GM18526 (cell line): ENCODE results near the gene DPEP3.

Source experiments
- POLR2A ChIP-seq: IDR thresholded peaks from 3 replicates; pipeline ENCODE4 v1.6.1; 2011; ENCODE audit not compliant: insufficient read length; ENCODE audit errors: extremely low read depth

The DPEP3 gene

DNA sequence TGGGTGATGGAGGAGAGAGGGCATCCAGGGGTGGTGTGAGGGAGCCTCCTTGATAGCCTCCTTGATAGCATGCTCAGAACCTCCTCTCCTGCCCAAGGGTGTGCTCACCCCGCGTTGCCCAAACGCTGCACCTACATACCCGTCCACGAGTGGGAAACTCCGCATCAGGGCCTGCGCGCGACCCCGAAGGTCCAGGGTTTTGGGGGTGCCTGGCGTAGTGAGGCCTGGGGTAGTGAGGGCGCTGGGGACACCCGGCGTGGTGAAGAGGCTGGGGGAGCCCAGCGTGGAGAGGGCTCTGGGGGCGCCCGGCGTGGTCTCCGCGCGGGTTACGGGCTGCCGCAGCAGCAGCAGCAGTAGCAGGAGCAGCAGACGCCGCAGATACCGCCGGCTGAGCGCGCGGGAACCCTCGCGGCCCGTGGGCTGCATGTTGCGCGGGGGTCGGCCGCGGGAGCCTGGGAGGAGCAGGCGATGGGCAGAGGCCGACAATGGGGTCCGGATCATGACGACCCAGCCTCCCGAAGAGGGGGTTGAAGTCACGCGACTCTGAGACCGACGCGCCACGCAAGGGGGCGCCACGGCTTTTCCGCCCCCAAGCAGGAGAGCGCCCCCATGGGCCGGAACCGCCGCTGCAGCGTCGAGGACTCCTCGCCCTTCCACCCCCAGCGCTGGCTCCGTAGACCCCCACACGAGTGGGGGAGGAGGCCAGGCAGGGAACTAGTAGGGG, at the start of gene DPEP3:
Gene DPEP3, minus strand, starts transcription at position 545 of the 724 bp plus-strand sequence. Its CDS starts 119 bp downstream, at position 426.
- no peak for TF ChIP-seq POLR2A

- no peak for TF ChIP-seq POLR2A
Observed at GRCh38 chr16:68028996-68029395, 48.7 kb upstream of the DPEP3 start.

- TF ChIP-seq POLR2A, result peak; percentile 79
Observed at GRCh38 chr16:68022728-68023537, 42.6 kb upstream of the DPEP3 start, which contains the start of the genes DDX28 and DUS2. TSS of gene DDX28 (minus strand) at chr16:68023232. CDS start at chr16:68023202, 30 bp downstream. TSS of gene DUS2 (plus strand) at chr16:68023284. CDS start at chr16:68038024, 14,740 bp downstream.

- TF ChIP-seq POLR2A, result no peak
Observed at GRCh38 chr16:68022278-68022727, 42.0 kb upstream of the DPEP3 start.

DNA sequence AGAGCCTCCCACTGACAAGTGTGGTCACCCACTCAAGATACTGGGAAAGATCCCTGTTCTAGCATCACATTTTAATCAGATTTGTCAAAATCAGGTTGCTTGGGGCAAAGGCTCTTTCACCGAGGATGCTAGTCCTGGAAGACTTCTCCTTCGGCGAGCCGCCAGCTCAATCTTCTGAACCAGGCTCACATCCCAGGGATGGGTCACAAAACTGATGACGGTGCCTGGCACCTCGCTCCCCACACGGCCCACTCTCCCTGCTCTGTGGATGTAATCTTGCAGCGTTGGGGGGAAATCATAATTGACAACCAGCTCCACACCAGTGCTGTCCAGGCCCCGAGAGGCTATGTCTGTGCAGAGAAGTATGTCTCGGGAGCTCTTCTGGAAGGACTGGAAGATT, 41.2 kb upstream of the DPEP3 start:
- no peak for TF ChIP-seq POLR2A

GRCh38 chr16:68019167-68019680, 38.9 kb upstream of the DPEP3 start:
- TF ChIP-seq POLR2A, result no peak

DNA sequence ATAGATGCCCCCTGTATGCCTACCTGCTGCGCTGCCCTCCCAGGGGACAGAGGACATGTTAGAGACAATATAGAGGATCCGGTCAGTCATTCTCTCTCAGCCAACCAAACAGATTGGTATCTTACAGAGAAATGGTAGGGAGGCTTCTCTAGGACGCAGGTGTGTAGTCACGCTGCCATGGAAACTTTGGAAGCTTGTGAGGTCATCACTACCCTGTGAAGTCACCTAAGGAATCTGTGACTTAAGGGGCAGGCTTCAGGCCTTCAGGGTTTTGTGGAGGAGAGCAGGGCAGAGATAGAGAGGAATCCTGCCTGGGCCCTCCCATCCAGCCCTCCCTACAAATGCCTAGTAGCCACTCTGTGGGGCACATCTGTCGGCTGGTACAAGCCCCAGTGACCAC, 35.4 kb upstream of the DPEP3 start, which contains the start of gene DPEP2NB:
Gene DPEP2NB, minus strand, starts transcription at position 231 of the 400 bp plus-strand sequence. Its CDS starts 141 bp downstream, at position 90.
- no peak for TF ChIP-seq POLR2A

- no peak for TF ChIP-seq POLR2A
Observed at GRCh38 chr16:68013440-68013839, 33.1 kb upstream of the DPEP3 start.

DNA sequence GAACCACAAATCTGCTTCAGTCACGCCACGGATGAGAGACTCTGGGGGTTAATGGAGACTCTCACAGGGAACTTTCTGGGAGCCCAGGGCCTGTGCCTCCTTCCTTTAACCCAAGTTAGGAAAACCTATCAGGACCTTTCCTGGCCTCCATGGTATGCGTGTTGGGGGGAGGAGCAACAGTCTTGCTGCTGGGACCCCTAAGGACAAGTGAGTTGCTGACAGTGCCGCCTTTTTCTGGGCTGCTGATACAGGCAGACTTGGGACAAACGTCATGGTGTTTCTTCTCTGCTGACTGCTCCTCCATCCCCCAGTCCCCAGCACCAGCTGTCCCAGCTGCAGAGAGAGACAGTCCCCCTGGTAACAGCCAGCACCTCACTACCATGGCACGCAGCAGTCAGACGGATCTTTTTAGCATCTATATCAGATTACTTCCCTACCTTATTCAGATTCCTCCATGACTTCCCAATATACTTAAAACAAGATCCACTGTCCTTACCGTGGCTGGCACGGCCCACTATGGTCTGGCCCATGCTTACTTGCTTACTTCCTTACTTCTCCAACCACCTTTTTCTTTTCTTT, 28.9 kb upstream of the DPEP3 start:
- TF ChIP-seq POLR2A, result no peak

- TF ChIP-seq POLR2A, result no peak
Observed at GRCh38 chr16:68005786-68006286, 25.5 kb upstream of the DPEP3 start.

GRCh38 chr16:68005211-68005610, 24.9 kb upstream of the DPEP3 start:
- TF ChIP-seq POLR2A, result no peak

DNA sequence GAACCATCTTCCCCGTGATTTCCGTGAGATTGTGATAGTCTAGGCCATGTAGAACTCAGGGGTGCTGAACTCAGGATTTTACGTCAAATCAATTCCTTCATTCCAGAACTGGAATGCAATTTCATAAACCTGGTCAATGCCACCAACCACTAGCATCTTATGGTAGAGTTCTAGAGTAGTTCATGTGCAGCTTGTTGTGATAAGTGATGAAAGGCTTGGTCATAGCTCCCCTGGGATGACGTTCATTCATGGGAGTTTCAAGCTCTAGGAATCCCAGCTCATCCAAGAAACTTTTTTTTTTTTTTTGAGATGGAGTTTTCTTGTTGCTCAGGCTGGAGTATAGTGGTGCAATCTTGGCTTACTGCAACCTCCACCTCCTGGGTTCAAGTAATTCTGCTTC, 22.7 kb upstream of the DPEP3 start:
- no peak for TF ChIP-seq POLR2A

GRCh38 chr16:68000450-68000849, 20.2 kb upstream of the DPEP3 start:
- TF ChIP-seq POLR2A, result no peak

DNA sequence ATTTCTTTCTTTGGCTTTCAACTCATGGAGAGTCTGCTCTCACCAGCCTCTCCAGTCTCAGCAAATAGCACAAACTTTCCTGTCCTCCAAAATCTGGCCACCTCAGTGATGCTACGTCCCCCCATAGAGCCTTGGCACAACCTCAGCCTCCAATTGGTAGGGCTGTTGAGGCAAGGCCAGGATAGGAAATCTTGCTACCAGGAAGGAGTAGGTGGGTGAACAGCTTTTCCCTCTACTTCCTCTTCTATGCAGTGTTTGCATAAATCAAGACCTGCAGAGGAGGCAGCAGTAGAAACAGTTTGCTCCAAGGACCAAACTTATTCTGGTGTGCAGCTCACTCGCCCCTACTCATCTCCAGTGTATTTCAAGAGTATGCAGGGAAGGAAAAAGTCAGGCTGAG, 19.7 kb upstream of the DPEP3 start:
- no peak for TF ChIP-seq POLR2A
